Measurements from ENCODE around the gene MPC2. TPM values are rescaled to one million over a fixed set of nuclear protein-coding genes. Genes with fewer than 3 reads are reported as not detected.

Gene MPC2
- total RNA-seq (2021; fragmentation: NEBNext Ultra II Directional; extraction: Animal tissue kit (Norgen Biotek cat#: 25700)) (40.6 and 40.9 TPM in 2 replicates), polyA plus RNA-seq (2011; rRNA removed) (14.9 and 18.6 TPM in 2 replicates), polyA minus RNA-seq (2011; rRNA and poly(A)+ RNA removed) (4.4 and 5.5 TPM in 2 replicates)
- polyA plus RNA-seq (2011; cell fraction: cytosol; rRNA removed) = 18.1 TPM
- polyA plus RNA-seq (2011; cell fraction: nucleus; rRNA removed) = 9.5 TPM
- 18.7 to 28.7 TPM (median 20.8 TPM) in 4 replicates for polyA plus RNA-seq (2012, experiment 1 of 2)
- 47.3 TPM for polyA plus RNA-seq (2012, experiment 2 of 2)
- polyA plus RNA-seq (2013, experiment 1 of 2) = 33.2 TPM
- polyA plus RNA-seq (2013, experiment 2 of 2) = 36.0 TPM
- 8.1 TPM for polyA minus RNA-seq (2011; cell fraction: cytosol; rRNA and poly(A)+ RNA removed)
- 5.5 TPM for polyA minus RNA-seq (2011; cell fraction: nucleus; rRNA and poly(A)+ RNA removed)
- long read RNA-seq, experiment 1, transcript MPC2-202 (5 exons, 2,177 nt) = major isoform, 52 of 57 reads
- long read RNA-seq, experiment 1, partial matches to known transcripts = 3 of 57 reads
- long read RNA-seq, experiment 1, other reads (novel, unspliced or antisense) = 1 of 57 reads
- long read RNA-seq, experiment 2, transcript MPC2-202 (5 exons, 2,177 nt) = major isoform, 43 of 44 reads
- long read RNA-seq, experiment 2, partial matches to known transcripts = 0 of 44 reads
- long read RNA-seq, experiment 2, other reads (novel, unspliced or antisense) = 1 of 44 reads

GRCh38 chr1:167936930-167937708 is at the start of gene MPC2:
MPC2 (minus strand) TSS chr1:167937072; CDS start chr1:167935841, 1,231 bp downstream.
- no peaks in the 10 kb centered on the region for H3K79me1 ChIP-seq (ENCODE audit: low read depth, low read length)
- DNase-seq (ENCODE audit: low read depth in 1 of 2, low spot score in 2 of 2) (no peak), FAIRE-seq (no peak)
- H2BK5ac ChIP-seq (ENCODE audit: low read depth, low read length) = peak within 1 kb of the TSS; percentile 98
- peak within 1 kb of the TSS; percentile 74 for H3K56ac ChIP-seq (replicated peaks; ENCODE audit: insufficient read length, low read depth, low read length)
- no peaks in the 10 kb centered on the region for H3K36me3 ChIP-seq (ENCODE audit: control insufficient read depth in 2 of 4, insufficient read depth in 4 of 4, low read length in 3 of 4)
- peak within 1 kb of the TSS; percentile 88 to 100 (median 94) for H3K9ac ChIP-seq (replicated peaks in 1 of 4; ENCODE audit: extremely low read depth in 1 of 4, low read depth in 3 of 4, low read length in 3 of 4)
- H3K9me3 ChIP-seq (ENCODE audit: insufficient read depth in 2 of 2, low read depth in 1 of 2, low read length in 1 of 2) = no peaks in the 10 kb centered on the region
- H3K23ac ChIP-seq (ENCODE audit: insufficient read length) = no peak within 1 kb of the TSS
- H3K4me2 ChIP-seq (ENCODE audit: insufficient read depth in 1 of 2, low read depth in 2 of 2, low read length in 2 of 2) = peak within 1 kb of the TSS; percentile 88 to 95
- H4K20me1 ChIP-seq (replicated peaks in 1 of 2; ENCODE audit: control insufficient read depth in 1 of 2, insufficient read depth in 2 of 2, low read length in 2 of 2) = no peaks in the 10 kb centered on the region
- H3K27ac ChIP-seq (ENCODE audit: low read depth, low read length) = peak within 1 kb of the TSS; percentile 93
- H3K79me2 ChIP-seq (ENCODE audit: control insufficient read depth in 1 of 2, insufficient read depth in 2 of 2, low read length in 2 of 2) = peaks cover 0 to 58% of the 10 kb centered on the region in 2 experiments; a peak in 3 of 4 replicates
- H4K5ac ChIP-seq (ENCODE audit: insufficient read length, low read depth, low read length) = peak within 1 kb of the TSS; percentile 98
- 2% methylated on average over 49 of the region's 51 CpGs; no CpG with 5 or more reads in 1 of the 2 experiments for WGBS, 2 experiments (ENCODE audit: extremely low coverage in 1 of 2, insufficient coverage in 1 of 2, insufficient read length in 1 of 2, insufficient replicate concordance in 2 of 2, low coverage in 1 of 2, low lambda C conversion rate in 2 of 2, missing lambda C conversion rate in 1 of 2)
- H4K8ac ChIP-seq (ENCODE audit: extremely low read depth, insufficient read depth, low read length) = peak within 1 kb of the TSS; percentile 94
- H2AK5ac ChIP-seq (ENCODE audit: low read depth, low read length) = peak within 1 kb of the TSS; percentile 55; the same call in 1 of the 2 replicates
- H2BK12ac ChIP-seq (ENCODE audit: low read depth, low read length) = peak within 1 kb of the TSS; percentile 99
- peaks cover 0 to 4% (median 0%) of the 10 kb centered on the region in 4 experiments; a peak in 2 of 7 replicates for H3K4me1 ChIP-seq (replicated peaks in 1 of 4; ENCODE audit: control insufficient read depth in 3 of 4, insufficient read depth in 4 of 4, low read length in 3 of 4)
- H3K4ac ChIP-seq (replicated peaks; ENCODE audit: insufficient read length, low read depth, low read length) = peak within 1 kb of the TSS; percentile 78
- H4K91ac ChIP-seq (replicated peaks; ENCODE audit: insufficient read length, low read length) = peak within 1 kb of the TSS; percentile 75
- no peak within 1 kb of the TSS for H3K14ac ChIP-seq (ENCODE audit: insufficient read length)
- H3K27me3 ChIP-seq (replicated peaks in 1 of 4; ENCODE audit: control insufficient read depth in 3 of 4, extremely low read depth in 1 of 4, insufficient read depth in 3 of 4, low read length in 3 of 4) = no peaks in the 10 kb centered on the region
- H2AFZ ChIP-seq (ENCODE audit: low read length) = peak within 1 kb of the TSS; percentile 90
- peak within 1 kb of the TSS; percentile 90 to 95 (median 92) for H3K4me3 ChIP-seq (ENCODE audit: extremely low read depth in 1 of 4, insufficient read depth in 2 of 4, low read depth in 3 of 4, low read length in 4 of 4)
- H2BK15ac ChIP-seq (ENCODE audit: low read length) = peak within 1 kb of the TSS; percentile 89; the same call in 1 of the 2 replicates
- ChIA-PET CTCF (ENCODE audit: partially characterized antibody) (interaction anchor here (1.5 kb wide), 1 partner anchor 81 kb away, joined by 3 read pairs; no protein-coding TSS in a partner anchor), POLR2A (ENCODE audit: partially characterized antibody) (interaction anchor here (0.7 to 2.9 kb wide), 18 partner anchors 9 to 717 kb away, joined by 3 to 19 read pairs (median 4); partner anchors contain the start of gene POU2F1)
- H2BK20ac ChIP-seq (ENCODE audit: low read length) = no peak within 1 kb of the TSS
- H2BK120ac ChIP-seq (replicated peaks; ENCODE audit: low read depth, low read length) = peak within 1 kb of the TSS; percentile 61
- peaks cover 9% of the 10 kb centered on the region for H3K23me2 ChIP-seq (ENCODE audit: low read depth, low read length)
- peak within 1 kb of the TSS; percentile 92 for H3K18ac ChIP-seq (ENCODE audit: extremely low read depth, low read length)
- TF ChIP-seq KDM1A (IDR thresholded peaks at IDR 0.05; ENCODE audit: borderline replicate concordance, low read length) (peak; percentile 13; the same call in 1 of the 2 replicates), POLR2A (IDR thresholded peaks at IDR 0.05; ENCODE audit: control extremely low read depth in 1 of 2, low read depth in 2 of 2, low read length in 2 of 2) (peak in 1 of 2 experiments; percentile 81; a peak in 1 of 3 replicates), KDM4A (IDR thresholded peaks at IDR 0.05; ENCODE audit: low read depth, low read length, severe bottlenecking) (peak; percentile 12), ATF2 (IDR thresholded peaks at IDR 0.05; ENCODE audit: low read length) (no peak), RBBP5 (IDR thresholded peaks at IDR 0.05; ENCODE audit: borderline replicate concordance, low read depth, low read length) (peak; percentile 81; the same call in 1 of the 2 replicates), ASH2L (IDR thresholded peaks at IDR 0.05; ENCODE audit: low read length) (peak; percentile 35)
